ENCODE results near the gene CFAP221. TPM values are rescaled to one million over a fixed set of nuclear protein-coding genes. Genes with fewer than 3 reads are reported as not detected.

Gene CFAP221
- total and polyA plus RNA-seq, 10 of the 15 experiments (the other 5 are each of a cell fraction or from before 2014, with no cell fraction given) = not detected

GRCh38 chr2:119638246-119638645 is 94.0 kb downstream of the CFAP221 start:
- intact Hi-C loops (cut with micrococcal nuclease; ENCODE audit: unreplicated experiment) (no loop called here), in situ Hi-C loops (cut with MboI) (no loop called here)
- Histone ChIP-seq H3K9ac (ENCODE audit: control insufficient read depth, insufficient read depth, low read length) (no peak overlapping the region), H4K20me1 (ENCODE audit: control insufficient read depth, insufficient read depth) (no peaks in the 10 kb centered on the region; the same call in 1 of the 2 replicates), H3K4me2 (ENCODE audit: control insufficient read depth, insufficient read depth) (no peak overlapping the region), H3K27me3 (replicated peaks in 1 of 2; ENCODE audit: control insufficient read depth in 2 of 2, insufficient read depth in 2 of 2, low read length in 1 of 2) (no peaks in the 10 kb centered on the region; a peak in 1 of 4 replicates), H3K9me3 (replicated peaks; ENCODE audit: control insufficient read depth, insufficient read depth, low read length) (no peaks in the 10 kb centered on the region), H2AFZ (ENCODE audit: control insufficient read depth, low read depth, low read length) (no peak overlapping the region), H3K4me3 (no peak overlapping the region), H3K79me2 (ENCODE audit: control insufficient read depth, insufficient read depth, low read length) (no peaks in the 10 kb centered on the region), H3K4me1 (ENCODE audit: control insufficient read depth, insufficient read depth, low read length) (no peaks in the 10 kb centered on the region), H3K27ac (ENCODE audit: control insufficient read depth, insufficient read depth) (no peak overlapping the region), H3K36me3 (ENCODE audit: control insufficient read depth in 2 of 2, insufficient read depth in 2 of 2, low read length in 1 of 2) (no peaks in the 10 kb centered on the region)
- ATAC-seq (no peak), FAIRE-seq (no peak), DNase-seq (ENCODE audit: low read depth, low spot score) (no peak)
- ChIA-PET RAD21 (ENCODE audit: unreplicated experiment) (no interaction called here), SMC1A (ENCODE audit: uncharacterized antibody, unreplicated experiment) (interaction anchor here (1.0 kb wide), 1 partner anchor 24 kb away, joined by 3 read pairs; no protein-coding TSS in a partner anchor), POLR2A (no interaction called here), CTCF (interaction anchor here (0.6 to 1.5 kb wide), 4 partner anchors 9 to 1442 kb away, joined by 3 to 4 read pairs (median 4); no protein-coding TSS in a partner anchor)
- BruUV-seq (replicated peaks) = no TSS peak
- WGBS (ENCODE audit: insufficient coverage, insufficient replicate concordance, low lambda C conversion rate, missing lambda C conversion rate) = 47% methylated on average over 12 of the region's 12 CpGs
- TF ChIP-seq MTA2 (IDR thresholded peaks at IDR 0.05; ENCODE audit: low read depth) = no peak
- TF ChIP-seq WRNIP1 (IDR thresholded peaks at IDR 0.05; ENCODE audit: borderline replicate concordance, low read depth, low read length) = no peak
- TF ChIP-seq IKZF1 (conservative IDR thresholded peaks at IDR 0.05) = no peak
- no peak for TF ChIP-seq SREBF1 (IDR thresholded peaks at IDR 0.05; ENCODE audit: low read length)
- TF ChIP-seq HDGF (IDR thresholded peaks at IDR 0.05) = no peak
- no peak for TF ChIP-seq RAD51 (IDR thresholded peaks at IDR 0.05)
- TF ChIP-seq TBL1XR1 (IDR thresholded peaks at IDR 0.05; ENCODE audit: low read depth, low read length) = no peak
- TF ChIP-seq TCF3 (IDR thresholded peaks at IDR 0.05; ENCODE audit: borderline replicate concordance, insufficient read depth, low read depth, low read length) = no peak
- TF ChIP-seq IRF4 (IDR thresholded peaks at IDR 0.05; ENCODE audit: low read depth, low read length) = no peak
- TF ChIP-seq ZBTB33 (IDR thresholded peaks at IDR 0.05) = no peak
- TF ChIP-seq, protein P1, sequence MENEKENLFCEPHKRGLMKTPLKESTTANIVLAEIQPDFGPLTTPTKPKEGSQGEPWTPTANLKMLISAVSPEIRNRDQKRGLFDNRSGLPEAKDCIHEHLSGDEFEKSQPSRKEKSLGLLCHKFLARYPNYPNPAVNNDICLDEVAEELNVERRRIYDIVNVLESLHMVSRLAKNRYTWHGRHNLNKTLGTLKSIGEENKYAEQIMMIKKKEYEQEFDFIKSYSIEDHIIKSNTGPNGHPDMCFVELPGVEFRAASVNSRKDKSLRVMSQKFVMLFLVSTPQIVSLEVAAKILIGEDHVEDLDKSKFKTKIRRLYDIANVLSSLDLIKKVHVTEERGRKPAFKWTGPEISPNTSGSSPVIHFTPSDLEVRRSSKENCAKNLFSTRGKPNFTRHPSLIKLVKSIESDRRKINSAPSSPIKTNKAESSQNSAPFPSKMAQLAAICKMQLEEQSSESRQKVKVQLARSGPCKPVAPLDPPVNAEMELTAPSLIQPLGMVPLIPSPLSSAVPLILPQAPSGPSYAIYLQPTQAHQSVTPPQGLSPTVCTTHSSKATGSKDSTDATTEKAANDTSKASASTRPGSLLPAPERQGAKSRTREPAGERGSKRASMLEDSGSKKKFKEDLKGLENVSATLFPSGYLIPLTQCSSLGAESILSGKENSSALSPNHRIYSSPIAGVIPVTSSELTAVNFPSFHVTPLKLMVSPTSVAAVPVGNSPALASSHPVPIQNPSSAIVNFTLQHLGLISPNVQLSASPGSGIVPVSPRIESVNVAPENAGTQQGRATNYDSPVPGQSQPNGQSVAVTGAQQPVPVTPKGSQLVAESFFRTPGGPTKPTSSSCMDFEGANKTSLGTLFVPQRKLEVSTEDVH (IDR thresholded peaks at IDR 0.05; ENCODE audit: low read depth, partially characterized antibody) = no peak
- TF ChIP-seq CBX5 (IDR thresholded peaks at IDR 0.05; ENCODE audit: low read depth) = no peak
- TF ChIP-seq CREM (IDR thresholded peaks at IDR 0.05; ENCODE audit: low read depth) = no peak
- no peak for TF ChIP-seq RBBP5 (conservative IDR thresholded peaks at IDR 0.05)
- TF ChIP-seq ZNF217 (IDR thresholded peaks at IDR 0.05) = no peak
- TF ChIP-seq, protein P2, sequence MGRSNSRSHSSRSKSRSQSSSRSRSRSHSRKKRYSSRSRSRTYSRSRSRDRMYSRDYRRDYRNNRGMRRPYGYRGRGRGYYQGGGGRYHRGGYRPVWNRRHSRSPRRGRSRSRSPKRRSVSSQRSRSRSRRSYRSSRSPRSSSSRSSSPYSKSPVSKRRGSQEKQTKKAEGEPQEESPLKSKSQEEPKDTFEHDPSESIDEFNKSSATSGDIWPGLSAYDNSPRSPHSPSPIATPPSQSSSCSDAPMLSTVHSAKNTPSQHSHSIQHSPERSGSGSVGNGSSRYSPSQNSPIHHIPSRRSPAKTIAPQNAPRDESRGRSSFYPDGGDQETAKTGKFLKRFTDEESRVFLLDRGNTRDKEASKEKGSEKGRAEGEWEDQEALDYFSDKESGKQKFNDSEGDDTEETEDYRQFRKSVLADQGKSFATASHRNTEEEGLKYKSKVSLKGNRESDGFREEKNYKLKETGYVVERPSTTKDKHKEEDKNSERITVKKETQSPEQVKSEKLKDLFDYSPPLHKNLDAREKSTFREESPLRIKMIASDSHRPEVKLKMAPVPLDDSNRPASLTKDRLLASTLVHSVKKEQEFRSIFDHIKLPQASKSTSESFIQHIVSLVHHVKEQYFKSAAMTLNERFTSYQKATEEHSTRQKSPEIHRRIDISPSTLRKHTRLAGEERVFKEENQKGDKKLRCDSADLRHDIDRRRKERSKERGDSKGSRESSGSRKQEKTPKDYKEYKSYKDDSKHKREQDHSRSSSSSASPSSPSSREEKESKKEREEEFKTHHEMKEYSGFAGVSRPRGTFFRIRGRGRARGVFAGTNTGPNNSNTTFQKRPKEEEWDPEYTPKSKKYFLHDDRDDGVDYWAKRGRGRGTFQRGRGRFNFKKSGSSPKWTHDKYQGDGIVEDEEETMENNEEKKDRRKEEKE (IDR thresholded peaks at IDR 0.05) = no peak
- TF ChIP-seq, protein P3, sequence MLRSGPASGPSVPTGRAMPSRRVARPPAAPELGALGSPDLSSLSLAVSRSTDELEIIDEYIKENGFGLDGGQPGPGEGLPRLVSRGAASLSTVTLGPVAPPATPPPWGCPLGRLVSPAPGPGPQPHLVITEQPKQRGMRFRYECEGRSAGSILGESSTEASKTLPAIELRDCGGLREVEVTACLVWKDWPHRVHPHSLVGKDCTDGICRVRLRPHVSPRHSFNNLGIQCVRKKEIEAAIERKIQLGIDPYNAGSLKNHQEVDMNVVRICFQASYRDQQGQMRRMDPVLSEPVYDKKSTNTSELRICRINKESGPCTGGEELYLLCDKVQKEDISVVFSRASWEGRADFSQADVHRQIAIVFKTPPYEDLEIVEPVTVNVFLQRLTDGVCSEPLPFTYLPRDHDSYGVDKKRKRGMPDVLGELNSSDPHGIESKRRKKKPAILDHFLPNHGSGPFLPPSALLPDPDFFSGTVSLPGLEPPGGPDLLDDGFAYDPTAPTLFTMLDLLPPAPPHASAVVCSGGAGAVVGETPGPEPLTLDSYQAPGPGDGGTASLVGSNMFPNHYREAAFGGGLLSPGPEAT (IDR thresholded peaks at IDR 0.05; ENCODE audit: low read depth) = no peak
- TF ChIP-seq RUNX3 (IDR thresholded peaks at IDR 0.05; ENCODE audit: low read length) = no peak
